Inflammatory macrophage treated with lipopolysaccharide for 1 hour (primary cell): Measurements from ENCODE around the gene TMEM204.

Experiments used
- DNase-seq, 2 donors: peaks; one replicate each; pipeline ENCODE4 v3.0.0-alpha.2; 2020 to 2022

The TMEM204 gene

GRCh38 chr16:1500465-1501150 lies 32.9 kb upstream of the TMEM204 start:
- no peak for DNase-seq

- DNase-seq: no peak
These were observed 31.8 kb upstream of the TMEM204 start for GRCh38 chr16:1501630-1502029.

- DNase-seq: no peak
These were observed 31.1 kb upstream of the TMEM204 start for GRCh38 chr16:1502092-1503004.

- DNase-seq: no peak
These were observed 30.1 kb upstream of the TMEM204 start for GRCh38 chr16:1503110-1503955.

- DNase-seq: no peak
These were observed 28.2 kb upstream of the TMEM204 start for GRCh38 chr16:1505073-1505844.

GRCh38 chr16:1505912-1506311 lies 27.6 kb upstream of the TMEM204 start:
- no peak for DNase-seq

- DNase-seq: no peak
These were observed 26.8 kb upstream of the TMEM204 start for GRCh38 chr16:1506494-1507213.

GRCh38 chr16:1508494-1509187 lies 24.8 kb upstream of the TMEM204 start:
- DNase-seq: no peak

- DNase-seq: no peak
These were observed 23.9 kb upstream of the TMEM204 start for GRCh38 chr16:1509307-1510221.

GRCh38 chr16:1510272-1510671 lies 23.2 kb upstream of the TMEM204 start:
- no peak for DNase-seq

GRCh38 chr16:1510941-1511351 lies 22.5 kb upstream of the TMEM204 start:
- no peak for DNase-seq

- DNase-seq: no peak
These were observed 21.6 kb upstream of the TMEM204 start for GRCh38 chr16:1511662-1512569.

GRCh38 chr16:1512774-1513173 lies 20.7 kb upstream of the TMEM204 start:
- DNase-seq: no peak

- no peak for DNase-seq
These were observed 19.0 kb upstream of the TMEM204 start for GRCh38 chr16:1514507-1514906.

GRCh38 chr16:1518626-1519135 lies 14.8 kb upstream of the TMEM204 start:
- DNase-seq: no peak

- no peak for DNase-seq
These were observed 13.6 kb upstream of the TMEM204 start for GRCh38 chr16:1519831-1520230.

GRCh38 chr16:1520461-1520860 lies 13.0 kb upstream of the TMEM204 start:
- DNase-seq: no peak

- no peak for DNase-seq
These were observed 9.8 kb upstream of the TMEM204 start for GRCh38 chr16:1523581-1524245.
